Panc1 (cell line): ENCODE results near the gene TLR3. TPM values are rescaled to one million over a fixed set of nuclear protein-coding genes. Genes with fewer than 3 reads are reported as not detected.

Source experiments
- ATAC-seq: fragments of 200-7000 bp; cut with Tn5 transposase; 2 replicates; pipeline ENCODE4 v1.9.1; 2020; ENCODE audit warnings: mild to moderate bottlenecking, moderate library complexity
- BruUV-seq: library from RNA; stranded (reverse); fragments of 400-500 nt; replicated peaks from 2 replicates; lab custom pipeline; 2021; lab: Mats Ljungman, UMichigan
- CTCF ChIA-PET: fragments of 300-600 bp; sonication (Branson Sonifier 250); formaldehyde crosslinking; loops from one replicate; lab custom pipeline; 2022; ENCODE audit warnings: antibody characterized with exemption; lab: Charles Lee
- POLR2A ChIA-PET: fragments of 300-600 bp; sonication (Branson Sonifier 250); formaldehyde crosslinking; loops from one replicate; lab custom pipeline; 2022; ENCODE audit warnings: antibody characterized with exemption; lab: Charles Lee
- DNase-seq: peaks from one replicate; pipeline ENCODE4 v3.0.0-alpha.2; 2010; ENCODE audit warnings: low read depth, low spot score
- H3K27ac ChIP-seq: 2 replicates; pipeline ENCODE4 v1.5.1; 2011; ENCODE audit warnings: mild to moderate bottlenecking, low read length, inconsistent platforms
- H3K27me3 ChIP-seq: fragments of 200-500 bp; sonication (Bioruptor generic); 2 replicates; pipeline ENCODE4 v1.6.0; 2014; ENCODE audit warnings: low read length, inconsistent platforms; ENCODE audit not compliant: control insufficient read depth, insufficient read depth
- H3K36me3 ChIP-seq: fragments of 200-500 bp; sonication (Bioruptor generic); 2 replicates; pipeline ENCODE4 v1.5.1; 2014; ENCODE audit warnings: inconsistent platforms, mild to moderate bottlenecking, low read length, moderate library complexity; ENCODE audit not compliant: control insufficient read depth, insufficient read depth
- H3K4me1 ChIP-seq: 2 replicates; pipeline ENCODE4 v1.5.1; 2011; ENCODE audit warnings: inconsistent platforms, mild to moderate bottlenecking, low read length, moderate library complexity; ENCODE audit not compliant: control insufficient read depth, insufficient read depth
- H3K4me3 ChIP-seq, 2 experiments: 2 replicates each; pipeline ENCODE4 v1.5.1; 2011 to 2012; ENCODE audit warnings: low read depth in 2 of 2, low read length in 2 of 2, mild to moderate bottlenecking in 2 of 2, inconsistent platforms in 1 of 2, moderate library complexity in 1 of 2
- H3K9me3 ChIP-seq: fragments of 200-500 bp; sonication (Bioruptor generic); 2 replicates; pipeline ENCODE4 v1.5.1; 2014; ENCODE audit warnings: low read depth, mild to moderate bottlenecking, inconsistent platforms, low read length, moderate library complexity; ENCODE audit not compliant: control insufficient read depth, insufficient read depth
- CTCF ChIP-seq: fragments of 450-650 bp; IDR thresholded peaks from 2 replicates; pipeline ENCODE4 v1.5.1; 2017; ENCODE audit warnings: mild to moderate bottlenecking
- POLR2AphosphoS5 ChIP-seq: IDR thresholded peaks from 2 replicates; pipeline ENCODE4 v1.6.1; 2012; ENCODE audit warnings: mild to moderate bottlenecking, low read depth, low read length, moderate library complexity
- SIN3A ChIP-seq: IDR thresholded peaks from 2 replicates; pipeline ENCODE4 v1.6.1; 2012; ENCODE audit warnings: low read depth, mild to moderate bottlenecking, low read length, moderate library complexity, borderline replicate concordance; ENCODE audit not compliant: insufficient read depth
- TCF7L2 ChIP-seq: IDR thresholded peaks from 2 replicates; pipeline ENCODE4 v1.6.1; 2011; ENCODE audit warnings: mild to moderate bottlenecking, low read depth, low read length, inconsistent platforms
- in situ Hi-C: cut with HindIII; loops from 2 replicates; pipeline ENCODE4 v1.10.0; 2016; ENCODE audit warnings: low sequenced_read_pairs, low pct_unique_long_range_greater_than_20kb
- intact Hi-C: fragments of 100-400 bp; cut with micrococcal nuclease; formaldehyde crosslinking; loops from one replicate; pipeline ENCODE4 v1.10.0; 2022; ENCODE audit not compliant: unreplicated experiment
- total RNA-seq: library from RNA; stranded (reverse); gene quantifications from one replicate; pipeline ENCODE4 v1.2.1, GENCODE V29; 2021; ENCODE audit not compliant: unreplicated experiment
- TF ChIP-seq, protein P1 (sequence below), 2 experiments: IDR thresholded peaks; 2 replicates each; pipeline ENCODE4 v1.6.1; 2011 to 2012; ENCODE audit warnings: low read depth in 2 of 2, control low read depth in 1 of 2, low read length in 1 of 2, mild to moderate bottlenecking in 1 of 2, moderate library complexity in 1 of 2; ENCODE audit not compliant: insufficient read depth in 1 of 2

The TLR3 gene
- total RNA-seq, 1 experiment from 2014 or later, result 0.41 TPM

- DNase-seq, result no peak
- Histone ChIP-seq H3K27ac (no peak overlapping the region), H3K9me3 (no peaks in the 10 kb centered on the region), H3K4me3 (no peak overlapping the region), H3K4me1 (no peaks in the 10 kb centered on the region), H3K36me3 (no peaks in the 10 kb centered on the region), H3K27me3 (no peaks in the 10 kb centered on the region)
- ATAC-seq, result no peak
- ChIA-PET POLR2A (no interaction called here), CTCF (no interaction called here)
- in situ Hi-C loops (no loop called here), intact Hi-C loops (no loop called here)
- no TSS peak for BruUV-seq
- TF ChIP-seq SIN3A (no peak), POLR2AphosphoS5 (no peak), TCF7L2 (no peak), CTCF (no peak)
- TF ChIP-seq, protein P1, sequence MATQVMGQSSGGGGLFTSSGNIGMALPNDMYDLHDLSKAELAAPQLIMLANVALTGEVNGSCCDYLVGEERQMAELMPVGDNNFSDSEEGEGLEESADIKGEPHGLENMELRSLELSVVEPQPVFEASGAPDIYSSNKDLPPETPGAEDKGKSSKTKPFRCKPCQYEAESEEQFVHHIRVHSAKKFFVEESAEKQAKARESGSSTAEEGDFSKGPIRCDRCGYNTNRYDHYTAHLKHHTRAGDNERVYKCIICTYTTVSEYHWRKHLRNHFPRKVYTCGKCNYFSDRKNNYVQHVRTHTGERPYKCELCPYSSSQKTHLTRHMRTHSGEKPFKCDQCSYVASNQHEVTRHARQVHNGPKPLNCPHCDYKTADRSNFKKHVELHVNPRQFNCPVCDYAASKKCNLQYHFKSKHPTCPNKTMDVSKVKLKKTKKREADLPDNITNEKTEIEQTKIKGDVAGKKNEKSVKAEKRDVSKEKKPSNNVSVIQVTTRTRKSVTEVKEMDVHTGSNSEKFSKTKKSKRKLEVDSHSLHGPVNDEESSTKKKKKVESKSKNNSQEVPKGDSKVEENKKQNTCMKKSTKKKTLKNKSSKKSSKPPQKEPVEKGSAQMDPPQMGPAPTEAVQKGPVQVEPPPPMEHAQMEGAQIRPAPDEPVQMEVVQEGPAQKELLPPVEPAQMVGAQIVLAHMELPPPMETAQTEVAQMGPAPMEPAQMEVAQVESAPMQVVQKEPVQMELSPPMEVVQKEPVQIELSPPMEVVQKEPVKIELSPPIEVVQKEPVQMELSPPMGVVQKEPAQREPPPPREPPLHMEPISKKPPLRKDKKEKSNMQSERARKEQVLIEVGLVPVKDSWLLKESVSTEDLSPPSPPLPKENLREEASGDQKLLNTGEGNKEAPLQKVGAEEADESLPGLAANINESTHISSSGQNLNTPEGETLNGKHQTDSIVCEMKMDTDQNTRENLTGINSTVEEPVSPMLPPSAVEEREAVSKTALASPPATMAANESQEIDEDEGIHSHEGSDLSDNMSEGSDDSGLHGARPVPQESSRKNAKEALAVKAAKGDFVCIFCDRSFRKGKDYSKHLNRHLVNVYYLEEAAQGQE (IDR thresholded peaks at IDR 0.05; ENCODE audit: insufficient read depth in 1 of 2, low read depth in 2 of 2, low read length in 1 of 2), result no peak
Observed at GRCh38 chr4:186027405-186027804, 41.6 kb upstream of the TLR3 start.

DNA sequence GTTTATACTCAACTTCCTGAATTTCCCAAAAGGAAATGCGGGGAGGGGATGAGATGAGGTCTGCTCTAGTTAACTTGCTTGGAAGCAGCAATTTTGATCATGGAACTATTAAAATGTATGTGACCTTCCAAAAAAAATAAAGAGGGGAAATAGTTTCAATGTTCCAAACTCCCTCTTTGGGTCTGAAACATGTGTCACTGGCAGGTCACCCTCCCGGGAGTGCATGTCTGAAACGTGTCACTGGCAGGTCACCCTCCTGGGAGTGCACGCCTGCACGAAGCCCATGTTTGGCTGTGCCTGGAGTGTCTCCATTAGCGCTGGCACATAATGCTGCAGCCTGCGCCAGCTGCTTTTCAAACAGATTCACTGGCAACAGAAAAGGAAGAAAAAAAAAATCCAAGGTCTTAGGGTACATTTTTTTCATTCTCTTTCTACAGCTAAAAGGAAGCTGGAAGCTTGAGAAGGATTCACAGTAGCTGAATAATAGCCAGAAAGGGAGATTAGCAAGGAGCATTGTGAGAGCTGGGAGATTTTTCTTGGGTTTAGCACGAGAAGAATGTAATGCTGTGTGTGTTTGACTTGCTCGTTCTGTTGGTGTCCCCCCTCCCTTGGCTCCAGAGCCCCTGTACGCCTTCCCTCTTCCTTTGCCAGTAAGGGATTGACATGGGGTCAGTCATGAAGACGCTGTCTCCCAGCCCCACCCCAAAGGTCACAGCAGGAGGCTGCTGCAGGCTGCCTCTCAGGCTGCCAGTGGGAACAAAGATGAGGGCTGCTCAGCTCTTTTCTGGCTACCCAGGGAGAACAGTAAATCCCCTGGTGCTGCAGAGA, 39.2 kb upstream of the TLR3 start:
- POLR2A ChIA-PET, result interaction anchor here (0.5 to 0.7 kb wide), 2 partner anchors 133 to 566 kb away, joined by 3 to 4 read pairs; no protein-coding TSS in a partner anchor
- no peak for DNase-seq
- intact Hi-C loops (no loop called here), in situ Hi-C loops (no loop called here)
- BruUV-seq, result no TSS peak
- H3K27me3 ChIP-seq, result no peaks in the 10 kb centered on the region
- H3K4me1 ChIP-seq, result no peaks in the 10 kb centered on the region
- H3K36me3 ChIP-seq, result no peaks in the 10 kb centered on the region
- H3K9me3 ChIP-seq, result no peaks in the 10 kb centered on the region
- no peak for TF ChIP-seq POLR2AphosphoS5
- TF ChIP-seq SIN3A, result no peak
- TF ChIP-seq CTCF, result no peak
- TF ChIP-seq, protein P1 (IDR thresholded peaks at IDR 0.05; ENCODE audit: insufficient read depth in 1 of 2, low read depth in 2 of 2, low read length in 1 of 2), result no peak
- no peak for TF ChIP-seq TCF7L2
- ATAC-seq, result no peak
- H3K4me3 ChIP-seq, result no peak overlapping the region
- no peak overlapping the region for H3K27ac ChIP-seq
- CTCF ChIA-PET, result no interaction called here
